Lung (tissue), 12 donors: ENCODE measurements around the gene SMOC1. TPM values are rescaled to one million over a fixed set of nuclear protein-coding genes. Genes with fewer than 3 reads are reported as not detected.

Experiments
- ATAC-seq: fragments of 200-7000 bp; cut with Tn5 transposase; one replicate; pipeline ENCODE4 v1.9.1; 2020; ENCODE audit warnings: moderate number of reproducible peaks; ENCODE audit not compliant: insufficient read depth, low FRiP score
- DNase-seq, 3 donors: peaks; one replicate each; pipeline ENCODE4 v3.0.0-alpha.2; 2013 to 2017
- H3K27ac ChIP-seq, 2 donors: one replicate each; pipeline ENCODE4 v1.5.1; 2013; ENCODE audit warnings: mild to moderate bottlenecking in 2 of 2, moderate library complexity in 2 of 2, control low read depth in 1 of 2, inconsistent platforms in 1 of 2, low read depth in 1 of 2, low read length in 1 of 2
- H3K27me3 ChIP-seq, 3 donors: one replicate each; pipeline ENCODE4 v1.5.1; 2013; ENCODE audit warnings: low read length in 2 of 3; ENCODE audit not compliant: control insufficient read depth in 3 of 3, insufficient read depth in 3 of 3
- H3K36me3 ChIP-seq, 4 donors: one replicate each; pipeline ENCODE4 v1.5.1; 2013; ENCODE audit warnings: low read length in 4 of 4, mild to moderate bottlenecking in 1 of 4, moderate library complexity in 1 of 4; ENCODE audit not compliant: control insufficient read depth in 4 of 4, insufficient read depth in 4 of 4
- H3K4me1 ChIP-seq, 5 donors: one replicate each; pipeline ENCODE4 v1.5.1; 2013; ENCODE audit warnings: low read length in 5 of 5, mild to moderate bottlenecking in 2 of 5, moderate library complexity in 1 of 5; ENCODE audit not compliant: control insufficient read depth in 5 of 5, insufficient read depth in 5 of 5
- H3K4me3 ChIP-seq: one replicate; pipeline ENCODE4 v1.5.1; 2013; ENCODE audit warnings: mild to moderate bottlenecking, control low read depth, moderate library complexity
- H3K9ac ChIP-seq, 2 donors: one replicate each; pipeline ENCODE4 v1.5.1; 2013; ENCODE audit warnings: low read length in 2 of 2, control low read depth in 1 of 2; ENCODE audit not compliant: insufficient read depth in 1 of 2
- H3K9me3 ChIP-seq, 4 donors: one replicate each; pipeline ENCODE4 v1.5.1; 2013; ENCODE audit warnings: low read length in 3 of 4, mild to moderate bottlenecking in 1 of 4, moderate library complexity in 1 of 4; ENCODE audit not compliant: control insufficient read depth in 4 of 4, insufficient read depth in 3 of 4
- WGBS, 2 donors: extraction: QIAGEN DNeasy Blood & Tissue Kit; methylation state at CpG; one replicate each; pipeline ENCODE4 v1.1.7; 2013; 5-methylcytosine and 5-hydroxymethylcytosine counted together
- polyA plus RNA-seq, 2 donors: library from polyadenylated mRNA; stranded (reverse); fragments of 200-250 nt; gene quantifications; one replicate each; pipeline ENCODE4 v1.2.1, GENCODE V29; 2013
- total RNA-seq, 2 donors: library from RNA; depleted of rRNA in 1 of 2; stranded (reverse); fragments of >200 nt in 1 of 2; gene quantifications; one replicate each; pipeline ENCODE4 v1.2.1, GENCODE V29; 2014 to 2021
- TF ChIP-seq, protein P1 (sequence below): IDR thresholded peaks from 2 replicates; pipeline ENCODE4 v1.5.1; 2012; ENCODE audit warnings: mild to moderate bottlenecking; ENCODE audit errors: control extremely low read depth, extremely low read depth
- donor health status: control.
- donor health status: control.
- donor health status: Bipolar disorder and iron deficiency.
- donor health status: healthy.
- donor health status: DM: yes; HTN: yes; CAD: no.

SMOC1 gene
- total and polyA plus RNA-seq, 4 donors, result 0.52 to 1.9 (median 1.1) TPM

DNA sequence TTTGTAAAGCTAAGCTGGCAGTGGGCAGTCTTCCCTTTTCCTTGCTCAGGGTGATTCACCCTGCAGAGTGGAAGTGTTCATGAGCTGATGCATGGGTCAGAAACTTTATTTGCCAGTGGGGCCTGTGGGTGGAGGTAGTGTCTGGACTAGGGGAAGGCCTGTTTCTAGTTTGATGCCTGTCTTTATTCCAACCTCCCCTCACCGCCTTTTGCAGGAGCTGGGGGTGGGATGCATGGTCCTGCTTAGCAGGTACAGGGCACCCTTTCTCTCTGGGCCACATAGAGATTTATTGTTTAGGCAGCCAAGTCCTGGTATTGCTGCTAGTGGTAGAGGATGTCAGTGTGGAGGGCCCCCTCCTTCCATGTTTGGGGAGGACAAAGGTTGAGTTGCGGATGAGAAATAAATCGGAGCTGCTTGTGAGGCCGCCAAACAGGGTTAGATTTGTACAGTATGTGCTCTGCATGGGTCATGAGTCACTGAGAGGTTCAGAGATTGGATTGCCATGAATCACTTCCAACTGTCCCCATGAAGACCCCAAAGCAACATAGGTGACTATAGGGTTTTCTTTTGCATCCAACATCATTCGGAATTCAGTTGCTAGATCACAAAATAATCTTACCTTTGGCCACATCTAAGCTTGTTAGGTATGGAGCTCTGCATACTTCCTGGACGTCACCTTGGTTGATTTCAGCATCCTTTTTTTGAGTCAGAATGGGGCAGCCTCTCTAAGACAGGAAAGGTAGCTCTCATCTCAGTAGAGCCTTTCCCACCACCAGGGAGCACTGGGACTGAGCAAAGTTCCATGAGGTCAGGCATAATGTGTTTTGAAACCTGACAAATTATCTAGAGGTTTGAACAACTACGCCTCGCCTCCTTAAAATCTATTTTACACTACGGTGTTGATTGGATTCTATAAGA lies 8.8 kb downstream of the SMOC1 start:
- H3K27me3 ChIP-seq, result peaks cover 0 to 4% (median 0%) of the 10 kb centered on the region in 3 donors
- ATAC-seq (no peak), DNase-seq (no peak)
- WGBS, 2 donors, result 73 to 92% methylated on average over 9 of the region's 9 CpGs
- H3K36me3 ChIP-seq, result no peaks in the 10 kb centered on the region
- no peak overlapping the region for H3K9ac ChIP-seq
- TF ChIP-seq, protein P1, sequence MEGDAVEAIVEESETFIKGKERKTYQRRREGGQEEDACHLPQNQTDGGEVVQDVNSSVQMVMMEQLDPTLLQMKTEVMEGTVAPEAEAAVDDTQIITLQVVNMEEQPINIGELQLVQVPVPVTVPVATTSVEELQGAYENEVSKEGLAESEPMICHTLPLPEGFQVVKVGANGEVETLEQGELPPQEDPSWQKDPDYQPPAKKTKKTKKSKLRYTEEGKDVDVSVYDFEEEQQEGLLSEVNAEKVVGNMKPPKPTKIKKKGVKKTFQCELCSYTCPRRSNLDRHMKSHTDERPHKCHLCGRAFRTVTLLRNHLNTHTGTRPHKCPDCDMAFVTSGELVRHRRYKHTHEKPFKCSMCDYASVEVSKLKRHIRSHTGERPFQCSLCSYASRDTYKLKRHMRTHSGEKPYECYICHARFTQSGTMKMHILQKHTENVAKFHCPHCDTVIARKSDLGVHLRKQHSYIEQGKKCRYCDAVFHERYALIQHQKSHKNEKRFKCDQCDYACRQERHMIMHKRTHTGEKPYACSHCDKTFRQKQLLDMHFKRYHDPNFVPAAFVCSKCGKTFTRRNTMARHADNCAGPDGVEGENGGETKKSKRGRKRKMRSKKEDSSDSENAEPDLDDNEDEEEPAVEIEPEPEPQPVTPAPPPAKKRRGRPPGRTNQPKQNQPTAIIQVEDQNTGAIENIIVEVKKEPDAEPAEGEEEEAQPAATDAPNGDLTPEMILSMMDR, result no peak
- no peak overlapping the region for H3K4me3 ChIP-seq
- H3K9me3 ChIP-seq, result peaks cover 0 to 6% (median under 1%) of the 10 kb centered on the region in 4 donors
- H3K4me1 ChIP-seq, result no peaks in the 10 kb centered on the region
- no peak overlapping the region for H3K27ac ChIP-seq

DNA sequence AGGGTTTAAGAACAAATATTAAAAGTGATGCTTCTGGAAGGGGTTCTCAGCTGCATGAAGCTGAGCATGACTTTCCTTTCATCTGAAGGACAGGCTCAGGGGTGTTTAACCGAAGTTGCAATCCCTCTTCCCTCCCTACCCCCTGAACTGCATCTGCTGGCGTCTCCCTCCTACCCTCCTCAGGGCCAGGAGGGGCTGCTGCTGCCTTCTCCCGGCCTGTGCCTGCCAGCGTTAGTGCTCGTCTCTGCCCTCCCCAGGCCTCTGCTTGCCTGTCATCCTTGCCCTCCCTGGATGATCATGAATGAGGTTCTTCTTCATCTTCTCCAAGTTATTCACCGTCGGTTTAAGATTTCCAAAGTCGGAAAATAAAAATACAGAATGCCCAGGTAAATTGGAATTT lies 12.2 kb downstream of the SMOC1 start:
- Histone ChIP-seq H3K4me1 (no peaks in the 10 kb centered on the region), H3K4me3 (no peak overlapping the region), H3K9ac (no peak overlapping the region), H3K9me3 (peaks cover 0 to 9% (median under 1%) of the 10 kb centered on the region in 4 donors), H3K27ac (no peak overlapping the region), H3K36me3 (no peaks in the 10 kb centered on the region), H3K27me3 (no peaks in the 10 kb centered on the region)
- WGBS, 2 donors, result 62 to 75% methylated on average over 8 of the region's 8 CpGs
- DNase-seq, result no peak
- ATAC-seq, result no peak
- TF ChIP-seq, protein P1, result no peak

DNA sequence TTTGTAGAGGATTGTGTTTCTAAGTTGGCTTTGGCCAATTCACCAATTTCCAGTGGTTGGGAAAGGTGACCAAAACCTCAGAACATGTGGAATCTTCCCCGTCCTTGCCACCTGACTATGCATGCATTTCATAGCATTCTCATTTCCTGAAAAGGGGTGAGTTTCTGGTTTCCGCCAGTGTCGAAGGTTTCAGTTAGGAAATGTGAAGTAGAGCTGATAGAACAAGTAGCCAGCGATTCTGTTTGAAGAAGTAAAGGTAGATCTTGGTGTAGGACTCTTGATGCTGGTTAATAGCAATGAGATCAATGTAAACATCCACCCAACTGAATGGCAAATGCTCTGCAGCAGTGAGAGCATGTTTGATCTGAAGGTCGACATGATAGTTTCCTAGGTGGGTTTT lies 15.9 kb downstream of the SMOC1 start:
- no peak overlapping the region for H3K9ac ChIP-seq
- no peak overlapping the region for H3K4me3 ChIP-seq
- no peaks in the 10 kb centered on the region for H3K27me3 ChIP-seq
- DNase-seq (no peak), ATAC-seq (no peak)
- H3K27ac ChIP-seq, result no peak overlapping the region
- WGBS, 2 donors, result 68 to 71% methylated on average over 5 of the region's 5 CpGs
- H3K4me1 ChIP-seq, result no peaks in the 10 kb centered on the region
- no peaks in the 10 kb centered on the region for H3K36me3 ChIP-seq
- TF ChIP-seq, protein P1, result no peak
- peaks cover 0 to 9% (median 3%) of the 10 kb centered on the region in 4 donors for H3K9me3 ChIP-seq
